Adrenal gland (tissue), 12 donors: ENCODE data around the gene CD80. TPM values are rescaled to one million over a fixed set of nuclear protein-coding genes. Genes with fewer than 3 reads are reported as not detected.

Experiments
- DNase-seq, 7 donors: peaks; one replicate each; pipeline ENCODE4 v3.0.0-alpha.2; 2019 to 2020
- H3K27ac ChIP-seq, 5 donors: fragments of 200-600 bp; sonication (generic) in 4 of 5; 1 replicate in 3 of 5; 2 replicates in 2 of 5; pipeline versions ENCODE4 v1.5.1 to v1.8.0; 2016 to 2020; ENCODE audit warnings: mild to moderate bottlenecking in 1 of 5
- H3K27me3 ChIP-seq: fragments of 200-600 bp; 2 replicates; pipeline ENCODE4 v1.8.0; 2021
- H3K36me3 ChIP-seq, 2 donors: fragments of 200-600 bp; replicated peaks in 1 of 2; 1 replicate in 1 of 2; 2 replicates in 1 of 2; pipeline versions ENCODE4 v1.5.1 to v1.8.0; 2018 to 2022
- H3K4me1 ChIP-seq, 2 donors: fragments of 200-600 bp; replicated peaks in 1 of 2; 1 replicate in 1 of 2; 2 replicates in 1 of 2; pipeline versions ENCODE4 v1.5.1 to v1.8.0; 2018 to 2021
- H3K4me3 ChIP-seq, 4 donors: fragments of 200-600 bp; sonication (generic) in 3 of 4; one replicate each; pipeline ENCODE4 v1.5.1; 2016 to 2018
- H3K9me3 ChIP-seq, 3 donors: fragments of 200-600 bp; sonication (generic) in 1 of 3; replicated peaks in 1 of 3; 1 replicate in 2 of 3; 2 replicates in 1 of 3; pipeline versions ENCODE4 v1.5.1 to v1.8.0; 2016 to 2021
- CTCF ChIP-seq, 6 experiments: fragments of 450-650 bp in 4 of 6; fragments of 200-600 bp in 2 of 6; sonication (generic) in 1 of 6; IDR thresholded peaks; 1 replicate in 5 of 6; 2 replicates in 1 of 6; pipeline versions ENCODE4 v1.5.1 to v1.8.0; 2016 to 2021; ENCODE audit warnings: antibody characterized with exemption in 6 of 6, mild to moderate bottlenecking in 2 of 6, moderate library complexity in 1 of 6
- POLR2A ChIP-seq, 2 donors: fragments of 450-650 bp; IDR thresholded peaks; one replicate each; pipeline ENCODE4 v1.6.1; 2017; ENCODE audit warnings: antibody characterized with exemption in 2 of 2, mild to moderate bottlenecking in 2 of 2, moderate library complexity in 1 of 2
- WGBS, 4 donors: extraction: QIAGEN DNeasy Blood & Tissue Kit in 2 of 4; methylation state at CpG; one replicate each; pipeline versions ENCODE4 v1.1.5 to v1.1.7; 2013 to 2017; 5-methylcytosine and 5-hydroxymethylcytosine counted together
- intact Hi-C, 2 donors: fragments of 100-400 bp; cut with DNase I; formaldehyde crosslinking; loops; one replicate each; pipeline versions ENCODE4 v1.14.1 to v1.15.0; 2022 to 2023
- polyA plus RNA-seq, 3 donors: library from polyadenylated mRNA; stranded (reverse); fragments of 200-250 nt in 2 of 3; fragments of 350-450 nt in 1 of 3; fragmentation: Illumina TruSeq in 1 of 3; extraction: RNeasy Lipid Tissue Mini Kit (QIAGEN cat#74804) in 1 of 3; gene quantifications; one replicate each; pipeline ENCODE4 v1.2.3, GENCODE V29; 2013 to 2014
- total RNA-seq, 9 donors: library from RNA; depleted of rRNA in 4 of 9; stranded (reverse); fragments of >200 nt in 4 of 9; fragments of 120-200 nt in 1 of 9; fragmentation: NEBNext Ultra II Directional in 1 of 9; extraction: Animal tissue kit (Norgen Biotek cat#: 25700) in 1 of 9; gene quantifications; one replicate each; pipeline versions ENCODE4 v1.1.0 to v1.2.4, GENCODE V29; 2013 to 2023
- donor health status: healthy with polysubstance abuse.
- donor health status: Bipolar disorder and iron deficiency.
- donor health status: DM: yes; HTN: yes; CAD: no.
- donor health status: DM: no; HTN: no; CAD: no.
- donor health status: DM: no; HTN: no; CAD: no.
- donor health status: DM: yes; HTN: yes; CAD: no.

CD80 gene
- total and polyA plus RNA-seq, 12 donors, result 0.07 to 2.0 (median 0.55) TPM; not detected in 1

GRCh38 chr3:119582178-119582577, 22.8 kb upstream of the CD80 start:
- Histone ChIP-seq H3K36me3 (no peaks in the 10 kb centered on the region), H3K27ac (no peak overlapping the region), H3K4me3 (no peak overlapping the region), H3K27me3 (no peaks in the 10 kb centered on the region), H3K9me3 (no peaks in the 10 kb centered on the region), H3K4me1 (peaks cover 8 to 14% of the 10 kb centered on the region in 2 donors)
- 89 to 93% (median 91%) methylated on average over 6 of the region's 6 CpGs for WGBS, 4 donors
- intact Hi-C loops, result no loop called here
- TF ChIP-seq CTCF (IDR thresholded peaks at IDR 0.05), result no peak
- TF ChIP-seq POLR2A (IDR thresholded peaks at IDR 0.05), result no peak
- no peak for DNase-seq

GRCh38 chr3:119580067-119580760, 20.8 kb upstream of the CD80 start:
- Histone ChIP-seq H3K36me3 (no peaks in the 10 kb centered on the region), H3K27ac (peak overlapping the region; percentile 35 to 96 (median 84)), H3K9me3 (no peaks in the 10 kb centered on the region), H3K4me3 (peak overlapping the region in 2 of 4 donors; percentile 64 to 78), H3K4me1 (peaks cover 8 to 14% of the 10 kb centered on the region in 2 donors), H3K27me3 (no peaks in the 10 kb centered on the region)
- DNase-seq, result peak in 6 of 7 donors; percentile 34 to 69 (median 51)
- intact Hi-C loops, result no loop called here
- TF ChIP-seq CTCF (IDR thresholded peaks at IDR 0.05) (peak in 1 of 6 experiments; percentile 13), POLR2A (IDR thresholded peaks at IDR 0.05) (no peak)
- 32 to 42% (median 35%) methylated on average over 16 of the region's 16 CpGs for WGBS, 4 donors

- TF ChIP-seq POLR2A (IDR thresholded peaks at IDR 0.05) (peak; percentile 12 to 77), CTCF (IDR thresholded peaks at IDR 0.05) (no peak)
- 1 to 3% (median 1%) methylated on average over 4 to 68 of the region's 68 CpGs for WGBS, 4 donors
- Histone ChIP-seq H3K36me3 (no peaks in the 10 kb centered on the region), H3K27me3 (no peaks in the 10 kb centered on the region), H3K9me3 (no peaks in the 10 kb centered on the region), H3K4me1 (peaks cover 8 to 14% of the 10 kb centered on the region in 2 donors), H3K27ac (peak within 1 kb of the TSS; percentile 35 to 96 (median 84)), H3K4me3 (peak within 1 kb of the TSS in 2 of 4 donors; percentile 64 to 78)
- peak; percentile 84 to 91 (median 89) for DNase-seq
- intact Hi-C loops, result no loop called here
Observed at GRCh38 chr3:119579366-119580066, 20.1 kb upstream of the CD80 start, which contains the start of gene ADPRH. Gene ADPRH (plus strand): TSS chr3:119579492. CDS start chr3:119582170, 2,678 bp downstream.

GRCh38 chr3:119575507-119575906, 16.1 kb upstream of the CD80 start:
- no peaks in the 10 kb centered on the region for H3K9me3 ChIP-seq
- DNase-seq, result no peak
- intact Hi-C loops, result no loop called here
- H3K36me3 ChIP-seq, result no peaks in the 10 kb centered on the region
- no peak overlapping the region for H3K27ac ChIP-seq
- peaks cover 6 to 12% of the 10 kb centered on the region in 2 donors for H3K4me1 ChIP-seq
- no peak for TF ChIP-seq POLR2A (IDR thresholded peaks at IDR 0.05)
- TF ChIP-seq CTCF (IDR thresholded peaks at IDR 0.05), result no peak
- H3K27me3 ChIP-seq, result no peaks in the 10 kb centered on the region
- H3K4me3 ChIP-seq, result no peak overlapping the region
